MM.1S (cell line): Measurements from ENCODE around the gene SOX18.

ENCODE experiments used
- CTCF ChIP-seq: fragments of 300-600 bp; sonication (generic); IDR thresholded peaks from 2 replicates; pipeline ENCODE4 v1.5.1; 2016; ENCODE audit warnings: antibody characterized with exemption, low read length, mixed read lengths
- EZH2 ChIP-seq: fragments of 300-600 bp; sonication (generic); optimal IDR thresholded peaks from 2 replicates; pipeline ENCODE3; 2017; ENCODE audit warnings: low read depth, mild to moderate bottlenecking, antibody characterized with exemption, low read length, mixed read lengths

- no peak for TF ChIP-seq CTCF
- TF ChIP-seq EZH2, result no peak
Measured at GRCh38 chr20:64049878-64050260, 430 bp upstream of the SOX18 start.
